Activated CD4-positive, alpha-beta T cell treated with anti-CD3 and anti-CD28 coated beads for 36 hours (primary cell): ENCODE data around the gene PPP2R3B. TPM values are rescaled to one million over a fixed set of nuclear protein-coding genes. Genes with fewer than 3 reads are reported as not detected.

Source experiments
- ATAC-seq: fragments of 200-7000 bp; cut with Tn5 transposase; one replicate; pipeline ENCODE4 v1.10.0; 2021; ENCODE audit warnings: mild to moderate bottlenecking, moderate library complexity
- CTCF ChIA-PET: fragments of 350-600 bp; sonication (Branson Sonifier 250); formaldehyde crosslinking; loops from one replicate; lab custom pipeline; 2021; ENCODE audit warnings: antibody characterized with exemption; lab: Charles Lee
- POLR2A ChIA-PET: fragments of 350-600 bp; sonication (Branson Sonifier 250); formaldehyde crosslinking; loops from one replicate; lab custom pipeline; 2021; ENCODE audit warnings: antibody characterized with exemption, inconsistent platforms; lab: Charles Lee
- DNase-seq: peaks from one replicate; pipeline ENCODE4 v3.0.0-alpha.2; 2020
- H3K27ac Mint-ChIP-seq: one replicate; pipeline ENCODE4 v1.8.0; 2021; ENCODE audit warnings: mixed read lengths
- H3K27me3 Mint-ChIP-seq: one replicate; pipeline ENCODE4 v1.8.0; 2021; ENCODE audit warnings: mixed read lengths
- H3K36me3 Mint-ChIP-seq: one replicate; pipeline ENCODE4 v1.8.0; 2021; ENCODE audit warnings: low read depth, mixed read lengths
- H3K4me1 Mint-ChIP-seq: one replicate; pipeline ENCODE4 v1.8.0; 2021; ENCODE audit warnings: mixed read lengths
- H3K4me3 Mint-ChIP-seq: one replicate; pipeline ENCODE4 v1.8.0; 2021; ENCODE audit warnings: mild to moderate bottlenecking, moderate library complexity, mixed read lengths
- H3K9me3 Mint-ChIP-seq: one replicate; pipeline ENCODE4 v1.8.0; 2021; ENCODE audit warnings: low read depth, mixed read lengths
- intact Hi-C, 2 experiments: fragments of 100-400 bp; cut with DNase I in 1 of 2; cut with micrococcal nuclease in 1 of 2; formaldehyde crosslinking; loops; one replicate each; pipeline versions ENCODE4 v1.14.2 to v1.15.1; 2022 to 2024; cut with DNase I, micrococcal nuclease
- total RNA-seq, 2 experiments: library from RNA; stranded (reverse); gene quantifications; one replicate each; pipeline ENCODE4 v1.2.3, GENCODE V29; 2021

The PPP2R3B gene
- total RNA-seq, 2 experiments from 2014 or later = 23.3 to 26.8 TPM

- ChIA-PET POLR2A (no interaction called here), CTCF (no interaction called here)
- ATAC-seq (no peak), DNase-seq (no peak)
- Mint-ChIP-seq H3K27me3 (no peaks in the 10 kb centered on the region), H3K36me3 (peaks cover 6% of the 10 kb centered on the region), H3K9me3 (no peaks in the 10 kb centered on the region), H3K4me3 (no peak overlapping the region), H3K4me1 (no peaks in the 10 kb centered on the region), H3K27ac (no peak overlapping the region)
- intact Hi-C loops = no loop called here
These were observed 39.2 kb downstream of the PPP2R3B start for GRCh38 chrX:347351-348117.

- H3K4me3 Mint-ChIP-seq = no peak overlapping the region
- intact Hi-C loops = no loop called here
- ATAC-seq (no peak), DNase-seq (no peak)
- H3K27me3 Mint-ChIP-seq = no peaks in the 10 kb centered on the region
- H3K9me3 Mint-ChIP-seq = no peaks in the 10 kb centered on the region
- no peaks in the 10 kb centered on the region for H3K4me1 Mint-ChIP-seq
- peaks cover 11% of the 10 kb centered on the region for H3K36me3 Mint-ChIP-seq
- H3K27ac Mint-ChIP-seq = no peak overlapping the region
- POLR2A ChIA-PET = no interaction called here
- CTCF ChIA-PET = no interaction called here
These were observed 40.5 kb downstream of the PPP2R3B start for GRCh38 chrX:346034-346813.

- Mint-ChIP-seq H3K4me1 (no peaks in the 10 kb centered on the region), H3K27me3 (no peaks in the 10 kb centered on the region), H3K9me3 (no peaks in the 10 kb centered on the region), H3K36me3 (peaks cover 8% of the 10 kb centered on the region), H3K4me3 (no peak overlapping the region), H3K27ac (no peak overlapping the region)
- ChIA-PET POLR2A (no interaction called here), CTCF (no interaction called here)
- DNase-seq (no peak), ATAC-seq (no peak)
- intact Hi-C loops = no loop called here
These were observed 41.4 kb downstream of the PPP2R3B start for GRCh38 chrX:345020-345925.

- no peak overlapping the region for H3K27ac Mint-ChIP-seq
- CTCF ChIA-PET = no interaction called here
- no peaks in the 10 kb centered on the region for H3K9me3 Mint-ChIP-seq
- no peak overlapping the region for H3K4me3 Mint-ChIP-seq
- H3K4me1 Mint-ChIP-seq = no peaks in the 10 kb centered on the region
- no peak for ATAC-seq
- no peak for DNase-seq
- H3K27me3 Mint-ChIP-seq = no peaks in the 10 kb centered on the region
- peaks cover 5% of the 10 kb centered on the region for H3K36me3 Mint-ChIP-seq
- intact Hi-C loops = no loop called here
- POLR2A ChIA-PET = no interaction called here
These were observed 42.3 kb downstream of the PPP2R3B start for GRCh38 chrX:344371-344901.

GRCh38 chrX:341541-342101 lies 45.1 kb downstream of the PPP2R3B start:
- H3K4me3 Mint-ChIP-seq = no peak overlapping the region
- peaks cover 17% of the 10 kb centered on the region for H3K36me3 Mint-ChIP-seq
- intact Hi-C loops = no loop called here
- no peaks in the 10 kb centered on the region for H3K4me1 Mint-ChIP-seq
- H3K9me3 Mint-ChIP-seq = no peaks in the 10 kb centered on the region
- H3K27ac Mint-ChIP-seq = no peak overlapping the region
- ChIA-PET CTCF (no interaction called here), POLR2A (no interaction called here)
- no peaks in the 10 kb centered on the region for H3K27me3 Mint-ChIP-seq
- no peak for ATAC-seq
- DNase-seq = no peak

- no peak for DNase-seq
- Mint-ChIP-seq H3K27ac (no peak overlapping the region), H3K9me3 (no peaks in the 10 kb centered on the region), H3K4me1 (no peaks in the 10 kb centered on the region), H3K4me3 (no peak overlapping the region), H3K36me3 (peaks cover 23% of the 10 kb centered on the region), H3K27me3 (no peaks in the 10 kb centered on the region)
- intact Hi-C loops = no loop called here
- ATAC-seq = no peak
- POLR2A ChIA-PET = no interaction called here
- CTCF ChIA-PET = no interaction called here
These were observed 45.9 kb downstream of the PPP2R3B start for GRCh38 chrX:340641-341423.

GRCh38 chrX:340121-340520 lies 46.6 kb downstream of the PPP2R3B start:
- intact Hi-C loops = no loop called here
- Mint-ChIP-seq H3K4me3 (no peak overlapping the region), H3K27ac (no peak overlapping the region), H3K4me1 (no peaks in the 10 kb centered on the region), H3K9me3 (no peaks in the 10 kb centered on the region), H3K36me3 (peaks cover 23% of the 10 kb centered on the region), H3K27me3 (no peaks in the 10 kb centered on the region)
- DNase-seq (no peak), ATAC-seq (peak; percentile 30)
- ChIA-PET CTCF (no interaction called here), POLR2A (no interaction called here)

GRCh38 chrX:338836-339400 lies 47.8 kb downstream of the PPP2R3B start:
- DNase-seq = no peak
- Mint-ChIP-seq H3K27me3 (no peaks in the 10 kb centered on the region), H3K27ac (no peak overlapping the region), H3K4me1 (no peaks in the 10 kb centered on the region), H3K36me3 (peaks cover 23% of the 10 kb centered on the region), H3K4me3 (no peak overlapping the region), H3K9me3 (no peaks in the 10 kb centered on the region)
- ChIA-PET CTCF (no interaction called here), POLR2A (no interaction called here)
- ATAC-seq = no peak
- intact Hi-C loops = loop anchor here in 1 of 2 experiments (2.0 kb wide), 1 partner anchor 22 kb away; no protein-coding TSS in a partner anchor

GRCh38 chrX:338281-338835 lies 48.3 kb downstream of the PPP2R3B start:
- POLR2A ChIA-PET = no interaction called here
- intact Hi-C loops = loop anchor here in 1 of 2 experiments (2.0 kb wide), 1 partner anchor 22 kb away; no protein-coding TSS in a partner anchor
- CTCF ChIA-PET = no interaction called here

GRCh38 chrX:337331-337831 lies 49.3 kb downstream of the PPP2R3B start:
- no peak overlapping the region for H3K27ac Mint-ChIP-seq
- peaks cover 23% of the 10 kb centered on the region for H3K36me3 Mint-ChIP-seq
- H3K4me3 Mint-ChIP-seq = no peak overlapping the region
- no peaks in the 10 kb centered on the region for H3K9me3 Mint-ChIP-seq
- ATAC-seq (no peak), DNase-seq (no peak)
- no peaks in the 10 kb centered on the region for H3K27me3 Mint-ChIP-seq
- no peaks in the 10 kb centered on the region for H3K4me1 Mint-ChIP-seq
- ChIA-PET CTCF (no interaction called here), POLR2A (no interaction called here)
- intact Hi-C loops = no loop called here

More at GRCh38 chrX:338281-338835, 48.3 kb downstream of the PPP2R3B start:
- H3K9me3 Mint-ChIP-seq = no peaks in the 10 kb centered on the region
- DNase-seq (no peak), ATAC-seq (no peak)
- H3K4me1 Mint-ChIP-seq = no peaks in the 10 kb centered on the region
- no peak overlapping the region for H3K4me3 Mint-ChIP-seq
- peaks cover 23% of the 10 kb centered on the region for H3K36me3 Mint-ChIP-seq
- H3K27ac Mint-ChIP-seq = no peak overlapping the region
- no peaks in the 10 kb centered on the region for H3K27me3 Mint-ChIP-seq
